Tibial nerve (tissue), 4 donors: ENCODE results near the gene TRIP10.

Experiments used
- CTCF ChIP-seq, 5 experiments: fragments of 200-600 bp in 3 of 5; fragments of 450-650 bp in 2 of 5; sonication (generic) in 3 of 5; IDR thresholded peaks; one replicate each; pipeline ENCODE4 v1.5.1; 2016 to 2019; ENCODE audit warnings: antibody characterized with exemption in 5 of 5, mild to moderate bottlenecking in 3 of 5, moderate library complexity in 2 of 5
- EP300 ChIP-seq, 2 donors: sonication (generic); formaldehyde crosslinking; IDR thresholded peaks; one replicate each; pipeline ENCODE4 v1.6.1; 2017; ENCODE audit warnings: antibody characterized with exemption in 2 of 2, mild to moderate bottlenecking in 1 of 2
- POLR2A ChIP-seq, 2 donors: fragments of 450-650 bp; IDR thresholded peaks; one replicate each; pipeline ENCODE4 v1.6.1; 2017; ENCODE audit warnings: antibody characterized with exemption in 2 of 2, mild to moderate bottlenecking in 2 of 2, moderate library complexity in 2 of 2

GRCh38 chr19:6800991-6801484 is 61.6 kb downstream of the TRIP10 start:
- no peak for TF ChIP-seq CTCF (IDR thresholded peaks at IDR 0.05)
- no peak for TF ChIP-seq POLR2A (IDR thresholded peaks at IDR 0.05)
- no peak for TF ChIP-seq EP300 (IDR thresholded peaks at IDR 0.05)
